Hepatocyte (in vitro differentiated cells): ENCODE data around the gene THSD4.

Experiments
- CTCF ChIP-seq: fragments of 200-600 bp; sonication (generic); IDR thresholded peaks from 2 replicates; pipeline ENCODE4 v1.5.1; 2016; ENCODE audit warnings: antibody characterized with exemption, mild to moderate bottlenecking; ENCODE audit not compliant: poor library complexity
- EZH2 ChIP-seq: fragments of 200-600 bp; sonication (generic); IDR thresholded peaks from 2 replicates; pipeline ENCODE4 v1.6.1; 2016; ENCODE audit warnings: antibody characterized with exemption, mild to moderate bottlenecking, borderline replicate concordance

GRCh38 chr15:71530116-71530515 is 414.8 kb downstream of the THSD4 start:
- TF ChIP-seq CTCF: no peak
- TF ChIP-seq EZH2: no peak
